GM18508 (cell line): ENCODE results near the gene IRS2.

Source experiments
- ATAC-seq: cut with Tn5 transposase; IDR thresholded peaks from one replicate; pipeline ENCODE4 v1.9.1; 2021; ENCODE audit warnings: moderate number of reproducible peaks; ENCODE audit not compliant: insufficient read depth, unreplicated experiment

Gene IRS2

GRCh38 chr13:109761695-109762094, 24.7 kb downstream of the IRS2 start:
- ATAC-seq: no peak

- no peak for ATAC-seq
These were observed 25.4 kb downstream of the IRS2 start for GRCh38 chr13:109760951-109761350.

- ATAC-seq: no peak
These were observed 26.0 kb downstream of the IRS2 start for GRCh38 chr13:109760402-109760801.

GRCh38 chr13:109759609-109760008, 26.8 kb downstream of the IRS2 start:
- no peak for ATAC-seq

GRCh38 chr13:109758937-109759480, 27.4 kb downstream of the IRS2 start:
- no peak for ATAC-seq

- no peak for ATAC-seq
These were observed 29.6 kb downstream of the IRS2 start for GRCh38 chr13:109756778-109757177.

- no peak for ATAC-seq
These were observed 30.4 kb downstream of the IRS2 start for GRCh38 chr13:109755997-109756396.

- ATAC-seq: no peak
These were observed 30.8 kb downstream of the IRS2 start for GRCh38 chr13:109755551-109755950.

- ATAC-seq: no peak
These were observed 34.9 kb downstream of the IRS2 start for GRCh38 chr13:109751477-109751876.

GRCh38 chr13:109750221-109750775, 36.1 kb downstream of the IRS2 start:
- ATAC-seq: no peak

GRCh38 chr13:109749365-109749764, 37.0 kb downstream of the IRS2 start:
- ATAC-seq: no peak

- ATAC-seq: no peak
These were observed 37.7 kb downstream of the IRS2 start for GRCh38 chr13:109748677-109749076.

- ATAC-seq: no peak
These were observed 38.9 kb downstream of the IRS2 start for GRCh38 chr13:109747524-109747923.

GRCh38 chr13:109746364-109746763, 40.0 kb downstream of the IRS2 start:
- no peak for ATAC-seq

GRCh38 chr13:109745702-109746101, 40.7 kb downstream of the IRS2 start:
- no peak for ATAC-seq

- no peak for ATAC-seq
These were observed 41.3 kb downstream of the IRS2 start for GRCh38 chr13:109745060-109745459.

- no peak for ATAC-seq
These were observed 41.8 kb downstream of the IRS2 start for GRCh38 chr13:109744512-109745051.

- ATAC-seq: peak; percentile 86
These were observed 42.5 kb downstream of the IRS2 start for GRCh38 chr13:109743706-109744453.

GRCh38 chr13:109741966-109742365, 44.4 kb downstream of the IRS2 start:
- ATAC-seq: no peak

- ATAC-seq: no peak
These were observed 45.7 kb downstream of the IRS2 start for GRCh38 chr13:109740721-109741120.

- no peak for ATAC-seq
These were observed 46.3 kb downstream of the IRS2 start for GRCh38 chr13:109740121-109740520.
